Upper lobe of right lung (tissue), 1 donor: ENCODE data around the gene RANBP3. TPM values are rescaled to one million over a fixed set of nuclear protein-coding genes. Genes with fewer than 3 reads are reported as not detected.
A peak's percentile ranks its signal among the peaks of the same experiment; 100 is the strongest.

Source experiments
- ATAC-seq: fragments of 200-7000 bp; cut with Tn5 transposase; one replicate; pipeline ENCODE4 v1.9.1; 2020; ENCODE audit warnings: mild to moderate bottlenecking, moderate library complexity
- DNase-seq: peaks from one replicate; pipeline ENCODE4 v3.0.0-alpha.2; 2020
- H3K27ac ChIP-seq: fragments of 200-600 bp; one replicate; pipeline ENCODE4 v1.8.0; 2022
- H3K27me3 ChIP-seq: fragments of 200-600 bp; one replicate; pipeline ENCODE4 v1.8.0; 2022; ENCODE audit warnings: mild to moderate bottlenecking
- H3K36me3 ChIP-seq: fragments of 200-600 bp; one replicate; pipeline ENCODE4 v1.8.0; 2022
- H3K4me1 ChIP-seq: fragments of 200-600 bp; one replicate; pipeline ENCODE4 v1.8.0; 2022
- H3K4me3 ChIP-seq: fragments of 200-600 bp; one replicate; pipeline ENCODE4 v1.8.0; 2022; ENCODE audit warnings: mild to moderate bottlenecking
- H3K9me3 ChIP-seq: fragments of 200-600 bp; one replicate; pipeline ENCODE4 v1.8.0; 2022
- CTCF ChIP-seq: fragments of 200-600 bp; IDR thresholded peaks from one replicate; pipeline ENCODE4 v1.8.0; 2022; ENCODE audit warnings: antibody characterized with exemption
- intact Hi-C: fragments of 100-400 bp; cut with DNase I; formaldehyde crosslinking; loops from one replicate; pipeline ENCODE4 v1.11.0; 2022
- total RNA-seq: library from RNA; stranded (reverse); fragmentation: NEBNext Ultra II Directional; extraction: Animal tissue kit (Norgen Biotek cat#: 25700); gene quantifications from one replicate; pipeline ENCODE4 v1.2.1, GENCODE V29; 2021
- donor health status: DM: no; HTN: yes; CAD: no; lungs with severe emphysema.

Gene RANBP3
- total RNA-seq, 1 donor from 2014 or later = 65.5 TPM

GRCh38 chr19:5940260-5941208 is 37.4 kb downstream of the RANBP3 start:
- H3K4me3 ChIP-seq = no peak overlapping the region
- no peak for DNase-seq
- intact Hi-C loops = no loop called here
- no peaks in the 10 kb centered on the region for H3K9me3 ChIP-seq
- H3K27ac ChIP-seq = no peak overlapping the region
- ATAC-seq = no peak
- H3K36me3 ChIP-seq = peaks cover 27% of the 10 kb centered on the region
- TF ChIP-seq CTCF = no peak
- no peaks in the 10 kb centered on the region for H3K27me3 ChIP-seq
- H3K4me1 ChIP-seq = peaks cover 10% of the 10 kb centered on the region

- H3K36me3 ChIP-seq = peaks cover 28% of the 10 kb centered on the region
- no peak for DNase-seq
- no peaks in the 10 kb centered on the region for H3K27me3 ChIP-seq
- TF ChIP-seq CTCF = no peak
- ATAC-seq = no peak
- intact Hi-C loops = no loop called here
- H3K27ac ChIP-seq = no peak overlapping the region
- no peak overlapping the region for H3K4me3 ChIP-seq
- no peaks in the 10 kb centered on the region for H3K9me3 ChIP-seq
- H3K4me1 ChIP-seq = peaks cover 30% of the 10 kb centered on the region
These were observed 40.4 kb downstream of the RANBP3 start for GRCh38 chr19:5937550-5937949.

DNA sequence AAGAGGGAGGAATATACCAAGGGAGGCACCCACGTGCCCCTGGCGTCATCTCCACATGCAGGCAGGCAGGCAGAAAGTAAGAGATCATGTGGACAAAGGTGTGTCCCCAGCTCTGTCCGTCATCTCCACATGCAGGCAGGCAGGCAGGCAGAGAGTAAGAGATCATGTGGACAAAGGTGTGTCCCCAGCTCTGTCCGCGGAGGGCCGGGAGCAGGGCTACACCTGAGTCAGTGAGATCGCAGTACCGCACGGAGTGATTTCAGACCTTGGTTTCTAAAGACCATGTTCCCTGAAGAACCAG is 41.7 kb downstream of the RANBP3 start:
- ATAC-seq = no peak
- no peaks in the 10 kb centered on the region for H3K27me3 ChIP-seq
- peaks cover 30% of the 10 kb centered on the region for H3K4me1 ChIP-seq
- H3K36me3 ChIP-seq = peaks cover 37% of the 10 kb centered on the region
- H3K4me3 ChIP-seq = no peak overlapping the region
- H3K9me3 ChIP-seq = no peaks in the 10 kb centered on the region
- intact Hi-C loops = no loop called here
- TF ChIP-seq CTCF = no peak
- H3K27ac ChIP-seq = peak overlapping the region; percentile 47
- no peak for DNase-seq

DNA sequence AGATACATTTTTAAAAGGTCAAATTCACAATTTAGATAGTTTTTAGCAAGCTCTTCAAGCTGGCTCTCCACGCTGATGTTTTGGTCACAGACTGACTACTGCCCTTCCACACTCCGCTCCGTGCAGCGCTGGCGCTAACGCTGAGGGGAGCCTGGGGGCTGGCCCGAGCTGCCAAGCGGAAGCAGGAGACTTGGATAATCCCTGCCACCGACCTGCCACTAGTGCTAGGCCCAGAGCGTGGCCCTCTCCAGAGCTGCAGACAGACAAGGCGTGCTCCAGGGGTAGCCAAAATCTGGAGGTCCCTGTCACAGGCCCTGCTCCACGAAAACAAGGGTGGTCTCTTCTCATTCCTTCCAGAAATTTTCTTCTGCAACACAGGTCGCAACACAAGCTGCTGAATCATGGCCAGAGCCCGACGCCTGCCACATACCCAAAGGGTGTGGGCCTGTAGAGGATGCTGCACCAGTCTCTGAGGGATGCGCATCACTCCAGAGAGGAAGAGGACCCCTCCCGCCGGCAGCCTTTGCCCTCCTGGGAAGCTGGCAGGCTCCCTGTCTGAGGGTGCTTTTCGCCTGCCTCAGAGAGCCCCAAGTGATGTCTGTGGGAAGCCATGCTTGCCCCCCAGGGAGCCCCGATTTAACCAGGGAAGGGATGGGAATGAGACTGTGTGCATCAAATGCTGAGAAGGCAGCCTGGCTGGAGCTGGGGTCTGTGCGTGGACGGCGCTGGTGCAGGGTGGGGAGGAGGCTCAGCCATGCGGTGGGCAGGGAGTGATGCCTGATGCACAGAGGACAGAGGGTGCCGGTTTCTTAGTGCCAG is 42.3 kb downstream of the RANBP3 start:
- H3K4me3 ChIP-seq = no peak overlapping the region
- peaks cover 37% of the 10 kb centered on the region for H3K36me3 ChIP-seq
- no peaks in the 10 kb centered on the region for H3K27me3 ChIP-seq
- DNase-seq (no peak), ATAC-seq (peak; percentile 9)
- peaks cover 30% of the 10 kb centered on the region for H3K4me1 ChIP-seq
- H3K9me3 ChIP-seq = no peaks in the 10 kb centered on the region
- no peak for TF ChIP-seq CTCF
- intact Hi-C loops = no loop called here
- H3K27ac ChIP-seq = peak overlapping the region; percentile 47

DNA sequence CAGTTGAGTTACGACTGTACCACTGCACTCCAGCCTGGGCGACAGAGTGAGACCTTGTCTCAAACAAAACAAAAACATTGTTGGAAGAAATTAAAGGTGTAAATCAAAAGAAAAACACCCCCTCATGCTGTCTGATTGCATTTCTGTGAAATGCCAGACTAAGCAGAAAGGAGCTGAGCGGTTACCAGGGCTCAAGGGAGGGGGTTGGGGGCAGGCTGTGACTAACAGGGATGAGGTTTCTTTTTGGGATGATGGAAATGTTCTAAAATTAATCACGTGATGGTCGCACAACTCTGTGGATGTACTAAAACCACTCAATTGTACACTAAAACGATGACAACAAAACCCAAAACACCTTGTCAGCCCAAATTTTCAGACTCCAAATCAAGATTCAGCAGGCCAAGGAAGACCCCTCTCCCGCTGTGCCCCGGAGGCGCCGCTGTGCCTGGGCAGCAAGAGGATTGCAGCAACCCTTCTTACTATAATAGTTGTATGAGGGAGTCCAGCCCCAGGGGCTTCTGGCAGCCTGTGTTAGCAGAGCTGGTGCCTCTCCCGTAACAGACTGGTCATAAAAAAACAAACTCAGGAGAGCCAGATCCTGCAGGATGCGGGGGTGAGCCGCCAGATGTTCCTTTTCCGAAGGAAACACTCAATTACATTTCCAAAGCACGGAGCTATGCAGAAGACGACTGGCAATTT is 43.0 kb downstream of the RANBP3 start:
- H3K27ac ChIP-seq = peak overlapping the region; percentile 45
- peaks cover 30% of the 10 kb centered on the region for H3K4me1 ChIP-seq
- intact Hi-C loops = no loop called here
- TF ChIP-seq CTCF = no peak
- H3K4me3 ChIP-seq = no peak overlapping the region
- no peak for DNase-seq
- H3K9me3 ChIP-seq = no peaks in the 10 kb centered on the region
- H3K36me3 ChIP-seq = peaks cover 38% of the 10 kb centered on the region
- no peak for ATAC-seq
- no peaks in the 10 kb centered on the region for H3K27me3 ChIP-seq
